C1 segment of cervical spinal cord (tissue), 14 donors: Measurements from ENCODE around the gene SCART1.
"Not testable (repeated sequence)": the region's sequence is repeated elsewhere in the genome, so short reads cannot be mapped to it uniquely, and the experiment has no call there.

ENCODE experiments used
- DNase-seq, 14 donors: peaks; one replicate each; lab custom pipeline; 2025; lab: John Stamatoyannopoulos, UW

SCART1 gene

GRCh38 chr10:133453516-133454203 lies at the start of gene SCART1:
Gene SCART1, plus strand, starts transcription at chr10:133453945. Its CDS starts 53 bp downstream, at chr10:133453998.
- no peak for DNase-seq

- no peak for DNase-seq
These were observed 48.5 kb upstream of the SCART1 start for GRCh38 chr10:133405272-133405671.

GRCh38 chr10:133405844-133406527 lies 47.8 kb upstream of the SCART1 start:
- DNase-seq: no peak

GRCh38 chr10:133411523-133412380 lies 42.0 kb upstream of the SCART1 start:
- no peak for DNase-seq

GRCh38 chr10:133412381-133412711 lies 41.4 kb upstream of the SCART1 start:
- no peak for DNase-seq

- not testable (repeated sequence) for DNase-seq
These were observed 39.3 kb upstream of the SCART1 start for GRCh38 chr10:133414401-133414800.

- DNase-seq: no peak
These were observed 38.0 kb upstream of the SCART1 start for GRCh38 chr10:133415752-133416151.

GRCh38 chr10:133418289-133418993 lies 35.3 kb upstream of the SCART1 start:
- DNase-seq: no peak

- no peak for DNase-seq
These were observed 34.4 kb upstream of the SCART1 start for GRCh38 chr10:133419211-133419950.

GRCh38 chr10:133420028-133420427 lies 33.7 kb upstream of the SCART1 start:
- no peak for DNase-seq

- no peak for DNase-seq
These were observed 33.2 kb upstream of the SCART1 start for GRCh38 chr10:133420579-133420978.

- DNase-seq: no peak
These were observed 32.2 kb upstream of the SCART1 start for GRCh38 chr10:133421336-133422222.

GRCh38 chr10:133422223-133422806 lies 31.4 kb upstream of the SCART1 start:
- DNase-seq: no peak

GRCh38 chr10:133422807-133423771 lies 30.7 kb upstream of the SCART1 start:
- peak in 1 of 14 donors; percentile 27 for DNase-seq

GRCh38 chr10:133424102-133424501 lies 29.6 kb upstream of the SCART1 start:
- not testable (repeated sequence) for DNase-seq

- not testable (repeated sequence) for DNase-seq
These were observed 29.1 kb upstream of the SCART1 start, which contains the start of gene SPRN for GRCh38 chr10:133424601-133425000. Gene SPRN, minus strand, starts transcription at chr10:133424625. Its CDS starts 944 bp downstream, at chr10:133423681.

- DNase-seq: not testable (repeated sequence)
These were observed 24.2 kb upstream of the SCART1 start for GRCh38 chr10:133429571-133429970.
